ENCODE measurements around the gene POU6F2.

DNA sequence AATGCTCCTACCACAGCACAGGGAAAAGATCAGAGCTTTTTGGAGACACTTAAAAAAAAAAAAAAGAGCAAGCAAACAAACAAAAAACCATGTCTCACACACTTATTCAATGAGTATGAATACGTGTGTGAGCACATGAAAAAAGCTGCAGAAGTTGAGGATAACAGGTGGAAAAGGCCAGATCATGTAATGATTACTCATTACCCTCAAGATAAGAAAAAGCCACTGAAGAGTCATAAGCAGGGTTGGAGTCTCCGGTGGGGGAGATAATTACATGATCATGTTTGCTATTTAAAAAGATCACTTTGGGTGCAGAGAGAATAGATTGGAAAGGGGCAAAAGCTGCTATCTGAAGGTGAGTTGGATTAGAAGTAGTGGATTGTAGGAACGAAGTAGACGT lies 77.0 kb downstream of the POU6F2 start:
- TF ChIP-seq, protein P1, sequence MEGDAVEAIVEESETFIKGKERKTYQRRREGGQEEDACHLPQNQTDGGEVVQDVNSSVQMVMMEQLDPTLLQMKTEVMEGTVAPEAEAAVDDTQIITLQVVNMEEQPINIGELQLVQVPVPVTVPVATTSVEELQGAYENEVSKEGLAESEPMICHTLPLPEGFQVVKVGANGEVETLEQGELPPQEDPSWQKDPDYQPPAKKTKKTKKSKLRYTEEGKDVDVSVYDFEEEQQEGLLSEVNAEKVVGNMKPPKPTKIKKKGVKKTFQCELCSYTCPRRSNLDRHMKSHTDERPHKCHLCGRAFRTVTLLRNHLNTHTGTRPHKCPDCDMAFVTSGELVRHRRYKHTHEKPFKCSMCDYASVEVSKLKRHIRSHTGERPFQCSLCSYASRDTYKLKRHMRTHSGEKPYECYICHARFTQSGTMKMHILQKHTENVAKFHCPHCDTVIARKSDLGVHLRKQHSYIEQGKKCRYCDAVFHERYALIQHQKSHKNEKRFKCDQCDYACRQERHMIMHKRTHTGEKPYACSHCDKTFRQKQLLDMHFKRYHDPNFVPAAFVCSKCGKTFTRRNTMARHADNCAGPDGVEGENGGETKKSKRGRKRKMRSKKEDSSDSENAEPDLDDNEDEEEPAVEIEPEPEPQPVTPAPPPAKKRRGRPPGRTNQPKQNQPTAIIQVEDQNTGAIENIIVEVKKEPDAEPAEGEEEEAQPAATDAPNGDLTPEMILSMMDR (IDR thresholded peaks at IDR 0.05), result no peak
- no peak for TF ChIP-seq EZH2 (IDR thresholded peaks at IDR 0.05; ENCODE audit: borderline replicate concordance, insufficient read depth, low read depth, low read length, poor library complexity, severe bottlenecking)
